Mammary epithelial cell (primary cell): Measurements from ENCODE around the gene GGTA1.

Source experiments
- CTCF ChIP-seq, 2 donors: IDR thresholded peaks in 1 of 2; conservative IDR thresholded peaks in 1 of 2; 2 replicates each; pipeline ENCODE4 v1.5.1; 2011 to 2012; ENCODE audit warnings: inconsistent platforms in 2 of 2, low read length in 2 of 2, mild to moderate bottlenecking in 2 of 2, control low read depth in 1 of 2, low read depth in 1 of 2; ENCODE audit not compliant: insufficient read depth in 1 of 2; ENCODE audit errors: extremely low read depth in 1 of 2
- EZH2 ChIP-seq: IDR thresholded peaks from 2 replicates; pipeline ENCODE4 v1.6.1; 2012; ENCODE audit warnings: low read length, inconsistent platforms, borderline replicate concordance

- TF ChIP-seq CTCF (conservative IDR thresholded peaks at IDR 0.05 in 1 of 2, IDR thresholded peaks at IDR 0.05 in 1 of 2; ENCODE audit: extremely low read depth in 1 of 2, insufficient read depth in 1 of 2, low read depth in 1 of 2, low read length in 2 of 2) (no peak), EZH2 (no peak)
Observed at GRCh38 chr9:121529237-121529987, 29.8 kb upstream of the GGTA1 start.
